NCI-H187 treated with DMSO at 0.1 percent for 48 hours (cell line): ENCODE measurements around the gene MTHFD1.
A peak's percentile ranks its signal among the peaks of the same experiment; 100 is the strongest.
"Not testable (repeated sequence)": the region's sequence is repeated elsewhere in the genome, so short reads cannot be mapped to it uniquely, and the experiment has no call there.

Experiments
- DNase-seq: peaks from one replicate; lab custom pipeline; 2025; lab: John Stamatoyannopoulos, UW

The MTHFD1 gene

GRCh38 chr14:64387782-64388532 is at the start of gene MTHFD1:
Gene MTHFD1, plus strand, starts transcription at chr14:64388353. Its CDS starts 75 bp downstream, at chr14:64388428.
- DNase-seq = peak; percentile 97

GRCh38 chr14:64338616-64339316 is 49.4 kb upstream of the MTHFD1 start:
- peak; percentile 99 for DNase-seq

GRCh38 chr14:64340560-64341196 is 47.5 kb upstream of the MTHFD1 start:
- DNase-seq = no peak

GRCh38 chr14:64347748-64348147 is 40.4 kb upstream of the MTHFD1 start:
- DNase-seq = no peak

GRCh38 chr14:64349741-64350490 is 38.2 kb upstream of the MTHFD1 start:
- no peak for DNase-seq

- DNase-seq = no peak
Measured at GRCh38 chr14:64363265-64363846, 24.8 kb upstream of the MTHFD1 start.

GRCh38 chr14:64364907-64365306 is 23.2 kb upstream of the MTHFD1 start:
- DNase-seq = no peak

GRCh38 chr14:64365358-64365889 is 22.7 kb upstream of the MTHFD1 start:
- not testable (repeated sequence) for DNase-seq

GRCh38 chr14:64369201-64369600 is 19.0 kb upstream of the MTHFD1 start:
- no peak for DNase-seq

GRCh38 chr14:64387232-64387781 is 846 bp upstream of the MTHFD1 start:
- no peak for DNase-seq

- no peak for DNase-seq
Measured at GRCh38 chr14:64388533-64389285, 556 bp downstream of the MTHFD1 start.

GRCh38 chr14:64391113-64391725 is 3.1 kb downstream of the MTHFD1 start:
- DNase-seq = no peak

- DNase-seq = no peak
Measured at GRCh38 chr14:64391986-64392385, 3.8 kb downstream of the MTHFD1 start.

GRCh38 chr14:64393189-64393726 is 5.1 kb downstream of the MTHFD1 start:
- not testable (repeated sequence) for DNase-seq

- no peak for DNase-seq
Measured at GRCh38 chr14:64394423-64394822, 6.3 kb downstream of the MTHFD1 start.

- no peak for DNase-seq
Measured at GRCh38 chr14:64394977-64395633, 7.0 kb downstream of the MTHFD1 start.

- DNase-seq = no peak
Measured at GRCh38 chr14:64400829-64401459, 12.8 kb downstream of the MTHFD1 start.

GRCh38 chr14:64401949-64402348 is 13.8 kb downstream of the MTHFD1 start:
- no peak for DNase-seq

- DNase-seq = no peak
Measured at GRCh38 chr14:64405295-64405694, 17.1 kb downstream of the MTHFD1 start.
